IPS-20b (cell line): ENCODE results near the gene COL25A1.
"Not testable (repeated sequence)": the region's sequence is repeated elsewhere in the genome, so short reads cannot be mapped to it uniquely, and the experiment has no call there.

Experiments used
- H3K27ac ChIP-seq: one replicate; pipeline ENCODE4 v1.5.1; 2013; ENCODE audit warnings: low read length
- H3K27me3 ChIP-seq: 2 replicates; pipeline ENCODE4 v1.6.1; 2013; ENCODE audit warnings: mild to moderate bottlenecking, low read length, inconsistent platforms; ENCODE audit not compliant: insufficient read depth
- H3K36me3 ChIP-seq: 2 replicates; pipeline ENCODE4 v1.6.1; 2013; ENCODE audit warnings: low read depth, mild to moderate bottlenecking, inconsistent platforms, low read length, moderate library complexity; ENCODE audit not compliant: insufficient read depth
- H3K4me1 ChIP-seq: 2 replicates; pipeline ENCODE4 v1.6.1; 2013; ENCODE audit warnings: mild to moderate bottlenecking, control low read depth, inconsistent platforms, low read length, moderate library complexity; ENCODE audit not compliant: insufficient read depth
- H3K4me3 ChIP-seq: 2 replicates; pipeline ENCODE4 v1.5.1; 2013; ENCODE audit warnings: mild to moderate bottlenecking, low read length, inconsistent platforms
- H3K9ac ChIP-seq: 2 replicates; pipeline ENCODE4 v1.6.1; 2013; ENCODE audit warnings: low read depth, mild to moderate bottlenecking, inconsistent platforms, low read length, moderate library complexity
- H3K9me3 ChIP-seq: 2 replicates; pipeline ENCODE4 v1.6.1; 2013; ENCODE audit warnings: mild to moderate bottlenecking, low read depth, low read length, inconsistent platforms; ENCODE audit not compliant: insufficient read depth

COL25A1 gene

DNA sequence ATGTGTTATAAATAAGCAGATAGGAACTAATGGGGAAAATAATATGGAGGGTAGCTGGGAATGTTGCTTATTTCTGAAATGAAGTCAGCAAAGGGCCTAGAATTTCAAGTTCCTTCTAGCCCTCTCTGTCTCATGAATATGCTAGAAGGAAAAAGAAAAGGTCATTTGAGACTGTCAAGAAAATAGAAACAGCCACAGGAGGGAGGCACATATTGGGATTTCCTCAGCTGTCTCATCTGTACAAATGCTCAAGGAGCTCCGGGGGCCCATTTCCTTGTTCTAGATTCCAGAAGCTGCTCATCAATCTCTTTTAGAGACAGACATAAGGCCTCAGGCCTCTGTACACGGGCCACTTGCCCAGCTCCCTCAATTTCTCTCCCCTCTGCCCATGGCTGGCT is 412.0 kb downstream of the COL25A1 start:
- Histone ChIP-seq H3K9me3 (no peaks in the 10 kb centered on the region), H3K27ac (no peak overlapping the region), H3K4me3 (no peak overlapping the region), H3K4me1 (peaks cover 25% of the 10 kb centered on the region), H3K27me3 (no peaks in the 10 kb centered on the region), H3K36me3 (no peaks in the 10 kb centered on the region), H3K9ac (no peak overlapping the region)

DNA sequence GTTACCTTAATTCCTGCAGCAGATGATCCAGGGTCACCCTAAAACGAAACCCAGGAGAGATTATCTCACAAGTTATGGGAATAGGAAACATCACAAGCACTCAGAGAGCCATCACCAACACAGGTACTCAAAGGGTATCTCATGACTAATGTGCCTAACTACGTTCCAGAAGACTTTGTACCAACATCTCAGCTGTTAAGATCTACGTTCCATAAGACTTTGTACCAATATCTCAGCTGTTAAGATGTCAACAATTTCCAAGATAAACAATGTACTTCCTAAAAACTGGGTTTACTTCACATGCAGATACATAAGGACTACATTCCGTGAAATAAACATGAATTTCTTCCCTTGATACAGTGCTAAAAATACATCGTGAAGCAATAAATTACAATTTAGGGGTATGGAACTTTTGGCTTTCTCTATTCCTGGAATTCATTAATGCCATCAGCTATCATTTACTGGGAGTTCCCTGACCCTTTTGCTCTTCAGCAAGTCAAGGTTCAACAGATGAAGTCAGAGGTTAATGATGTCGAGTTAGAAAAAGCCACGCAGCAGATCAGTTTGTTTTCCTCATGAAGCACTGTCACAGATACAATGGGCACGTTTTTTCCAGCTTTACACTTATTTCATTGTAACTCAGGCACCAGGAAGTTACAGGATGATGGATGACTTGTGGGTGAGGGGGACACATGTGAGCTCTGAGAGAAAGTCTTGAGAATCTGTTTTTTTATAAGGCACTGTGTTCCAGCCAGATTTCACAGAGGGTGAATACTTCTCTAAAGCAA is 412.6 kb downstream of the COL25A1 start:
- Histone ChIP-seq H3K27ac (no peak overlapping the region), H3K9me3 (no peaks in the 10 kb centered on the region), H3K9ac (no peak overlapping the region), H3K4me3 (no peak overlapping the region), H3K4me1 (peaks cover 25% of the 10 kb centered on the region), H3K27me3 (no peaks in the 10 kb centered on the region), H3K36me3 (no peaks in the 10 kb centered on the region)

- Histone ChIP-seq H3K27ac (no peak overlapping the region), H3K9ac (no peak overlapping the region), H3K27me3 (no peaks in the 10 kb centered on the region), H3K4me1 (peaks cover 25% of the 10 kb centered on the region), H3K4me3 (no peak overlapping the region), H3K9me3 (no peaks in the 10 kb centered on the region), H3K36me3 (no peaks in the 10 kb centered on the region)
These were observed 413.7 kb downstream of the COL25A1 start for GRCh38 chr4:108888769-108889168.

DNA sequence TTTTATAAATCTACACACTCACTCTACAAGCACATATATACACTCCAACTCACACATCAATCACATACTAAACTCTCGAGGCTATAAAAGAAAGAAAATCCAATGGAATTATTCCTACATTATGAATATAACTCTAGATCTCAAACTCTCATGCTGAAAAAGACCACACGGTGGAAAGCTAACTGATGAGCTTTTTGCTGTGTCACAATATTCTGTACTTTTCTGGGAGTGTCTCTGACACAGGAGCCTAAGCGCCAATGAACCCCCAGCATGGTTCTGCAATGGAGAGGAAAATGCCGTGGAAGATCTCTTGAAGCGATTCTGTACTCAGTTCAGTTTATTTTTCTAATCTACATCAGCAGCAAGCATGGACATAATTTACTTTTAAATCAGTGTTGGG is 415.4 kb downstream of the COL25A1 start:
- Histone ChIP-seq H3K9me3 (no peaks in the 10 kb centered on the region), H3K36me3 (no peaks in the 10 kb centered on the region), H3K27me3 (no peaks in the 10 kb centered on the region), H3K4me3 (no peak overlapping the region), H3K9ac (no peak overlapping the region), H3K4me1 (peaks cover 25% of the 10 kb centered on the region), H3K27ac (no peak overlapping the region)

- Histone ChIP-seq H3K4me1 (peaks cover 18% of the 10 kb centered on the region), H3K27ac (no peak overlapping the region), H3K36me3 (no peaks in the 10 kb centered on the region), H3K27me3 (no peaks in the 10 kb centered on the region), H3K4me3 (no peak overlapping the region), H3K9me3 (no peaks in the 10 kb centered on the region), H3K9ac (no peak overlapping the region)
These were observed 417.2 kb downstream of the COL25A1 start for GRCh38 chr4:108885211-108885610.

- H3K27me3 ChIP-seq, result no peaks in the 10 kb centered on the region
- H3K4me1 ChIP-seq, result peaks cover 15% of the 10 kb centered on the region
- H3K4me3 ChIP-seq, result no peak overlapping the region
- H3K9ac ChIP-seq, result no peak overlapping the region
- H3K9me3 ChIP-seq, result no peaks in the 10 kb centered on the region
- no peak overlapping the region for H3K27ac ChIP-seq
- H3K36me3 ChIP-seq, result no peaks in the 10 kb centered on the region
These were observed 417.9 kb downstream of the COL25A1 start for GRCh38 chr4:108884596-108884995.

- Histone ChIP-seq H3K36me3 (no peaks in the 10 kb centered on the region), H3K9ac (no peak overlapping the region), H3K27ac (no peak overlapping the region), H3K9me3 (no peaks in the 10 kb centered on the region), H3K27me3 (no peaks in the 10 kb centered on the region), H3K4me1 (peaks cover 20% of the 10 kb centered on the region), H3K4me3 (no peak overlapping the region)
These were observed 420.5 kb downstream of the COL25A1 start for GRCh38 chr4:108881986-108882385.

GRCh38 chr4:108881190-108881589 is 421.3 kb downstream of the COL25A1 start:
- peaks cover 20% of the 10 kb centered on the region for H3K4me1 ChIP-seq
- no peaks in the 10 kb centered on the region for H3K27me3 ChIP-seq
- H3K36me3 ChIP-seq, result no peaks in the 10 kb centered on the region
- H3K4me3 ChIP-seq, result no peak overlapping the region
- no peaks in the 10 kb centered on the region for H3K9me3 ChIP-seq
- H3K27ac ChIP-seq, result no peak overlapping the region
- H3K9ac ChIP-seq, result no peak overlapping the region

DNA sequence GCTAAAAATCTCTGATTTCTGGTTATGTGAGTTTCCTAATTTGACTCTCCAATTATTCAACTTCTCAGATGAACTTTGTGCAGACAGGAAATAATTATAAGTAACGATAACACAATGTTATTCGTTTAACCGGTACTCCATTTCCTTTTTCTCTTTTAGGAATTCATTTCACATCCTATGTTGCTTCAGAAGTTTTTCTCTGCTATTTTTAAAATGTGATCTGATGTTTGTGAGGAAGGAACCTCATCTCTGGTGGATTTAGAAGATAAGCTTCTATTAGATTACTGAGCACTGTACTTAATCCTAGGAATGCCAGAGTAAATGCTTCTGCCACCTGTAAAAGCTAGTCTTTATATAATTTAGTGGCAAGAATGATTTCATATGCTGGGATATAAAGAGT is 423.7 kb downstream of the COL25A1 start:
- no peaks in the 10 kb centered on the region for H3K36me3 ChIP-seq
- H3K27me3 ChIP-seq, result no peaks in the 10 kb centered on the region
- H3K9me3 ChIP-seq, result no peaks in the 10 kb centered on the region
- peak overlapping the region; percentile 15; the same call in 1 of the 2 replicates for H3K9ac ChIP-seq
- peaks cover 24% of the 10 kb centered on the region for H3K4me1 ChIP-seq
- no peak overlapping the region for H3K4me3 ChIP-seq
- no peak overlapping the region for H3K27ac ChIP-seq

- Histone ChIP-seq H3K36me3 (no peaks in the 10 kb centered on the region), H3K9me3 (no peaks in the 10 kb centered on the region), H3K27me3 (no peaks in the 10 kb centered on the region), H3K27ac (peak overlapping the region; percentile 32), H3K4me3 (peak overlapping the region; percentile 42; the same call in 1 of the 2 replicates), H3K9ac (no peak overlapping the region; the same call in 1 of the 2 replicates), H3K4me1 (peaks cover 24% of the 10 kb centered on the region)
These were observed 424.6 kb downstream of the COL25A1 start for GRCh38 chr4:108877821-108878220.

DNA sequence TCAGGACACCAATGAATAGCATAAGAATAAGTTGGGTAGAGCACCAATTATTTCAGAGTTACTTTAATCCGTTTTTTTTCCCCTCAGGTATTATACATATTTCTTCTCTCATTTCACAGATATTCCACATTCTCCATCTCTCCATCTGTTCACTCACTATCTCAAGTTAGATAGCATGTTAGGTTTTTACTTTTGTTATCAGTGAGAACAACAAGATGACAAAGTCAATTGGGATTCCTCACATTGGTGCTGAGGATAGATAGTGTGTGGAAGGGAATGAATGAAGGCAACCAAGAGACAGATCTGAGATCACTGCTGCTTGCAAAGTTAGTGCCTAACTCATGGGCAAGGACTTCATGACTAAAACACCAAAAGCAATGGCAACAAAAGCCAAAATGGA is 427.7 kb downstream of the COL25A1 start:
- Histone ChIP-seq H3K4me1 (peaks cover 24% of the 10 kb centered on the region), H3K36me3 (no peaks in the 10 kb centered on the region), H3K27me3 (no peaks in the 10 kb centered on the region), H3K27ac (no peak overlapping the region), H3K9ac (no peak overlapping the region), H3K9me3 (no peaks in the 10 kb centered on the region), H3K4me3 (no peak overlapping the region)

GRCh38 chr4:108869970-108870369 is 432.5 kb downstream of the COL25A1 start:
- H3K9me3 ChIP-seq, H3K9ac ChIP-seq, H3K4me3 ChIP-seq, H3K27ac ChIP-seq, H3K36me3 ChIP-seq, H3K27me3 ChIP-seq, H3K4me1 ChIP-seq: not testable (repeated sequence)
